ENCODE results near the gene UGT1A1. TPM values are rescaled to one million over a fixed set of nuclear protein-coding genes. Genes with fewer than 3 reads are reported as not detected.

Gene UGT1A1
- total and polyA plus RNA-seq, 4 donors = 145 to 386 (median 288) TPM; not detected in 1

GRCh38 chr2:233780771-233781170, 20.7 kb downstream of the UGT1A1 start:
- Histone ChIP-seq H3K36me3 (ENCODE audit: control insufficient read depth in 4 of 4, insufficient read depth in 3 of 4, low read depth in 1 of 4, low read length in 3 of 4) (no peaks in the 10 kb centered on the region), H3K4me3 (ENCODE audit: low read depth in 1 of 3, low read length in 3 of 3) (no peak overlapping the region), H3K4me1 (ENCODE audit: control insufficient read depth in 4 of 4, insufficient read depth in 4 of 4, low read length in 3 of 4) (no peaks in the 10 kb centered on the region), H3K27me3 (ENCODE audit: control insufficient read depth in 4 of 4, insufficient read depth in 4 of 4, low read length in 3 of 4) (no peaks in the 10 kb centered on the region), H3K9ac (ENCODE audit: low read depth in 1 of 2, low read length in 2 of 2) (no peak overlapping the region), H3K27ac (ENCODE audit: low read depth in 1 of 2, low read length in 2 of 2) (no peak overlapping the region), H3K9me3 (ENCODE audit: control insufficient read depth in 4 of 4, low read length in 3 of 4) (peaks cover 0 to 2% (median 0%) of the 10 kb centered on the region in 4 donors)
- WGBS = 89% methylated on average over 4 of the region's 4 CpGs
- no peak for DNase-seq (ENCODE audit: low spot score)
- TF ChIP-seq ATF3 (IDR thresholded peaks at IDR 0.05) (no peak), ZBTB33 (IDR thresholded peaks at IDR 0.05) (no peak), TAF1 (conservative IDR thresholded peaks at IDR 0.05) (no peak), MAX (IDR thresholded peaks at IDR 0.05) (no peak), JUND (IDR thresholded peaks at IDR 0.05) (no peak), RXRA (IDR thresholded peaks at IDR 0.05) (no peak), SP1 (IDR thresholded peaks at IDR 0.05) (no peak), FOXA1 (IDR thresholded peaks at IDR 0.05) (no peak), HNF4G (IDR thresholded peaks at IDR 0.05) (no peak), CTCF (IDR thresholded peaks at IDR 0.05; ENCODE audit: low read depth, low read length, missing input control) (no peak), NR2F2 (IDR thresholded peaks at IDR 0.05) (no peak), YY1 (IDR thresholded peaks at IDR 0.05) (no peak), GABPA (IDR thresholded peaks at IDR 0.05 in 1 of 2, conservative IDR thresholded peaks at IDR 0.05 in 1 of 2) (no peak), EGR1 (IDR thresholded peaks at IDR 0.05; ENCODE audit: low read depth in 2 of 2) (no peak)

GRCh38 chr2:233789554-233789953, 29.5 kb downstream of the UGT1A1 start:
- WGBS = 96% methylated on average over 7 of the region's 7 CpGs
- H3K4me1 ChIP-seq (ENCODE audit: control insufficient read depth in 4 of 4, insufficient read depth in 4 of 4, low read length in 3 of 4) = no peaks in the 10 kb centered on the region
- H3K4me3 ChIP-seq (ENCODE audit: low read depth in 1 of 3, low read length in 3 of 3) = no peak overlapping the region
- TF ChIP-seq NR2F2 (IDR thresholded peaks at IDR 0.05) (no peak), ZBTB33 (IDR thresholded peaks at IDR 0.05) (no peak), FOXA2 (IDR thresholded peaks at IDR 0.05) (no peak), GABPA (IDR thresholded peaks at IDR 0.05 in 1 of 2, conservative IDR thresholded peaks at IDR 0.05 in 1 of 2) (no peak), FOXA1 (IDR thresholded peaks at IDR 0.05) (no peak)
- no peak overlapping the region for H3K27ac ChIP-seq (ENCODE audit: low read depth in 1 of 2, low read length in 2 of 2)
- no peaks in the 10 kb centered on the region for H3K27me3 ChIP-seq (ENCODE audit: control insufficient read depth in 4 of 4, insufficient read depth in 4 of 4, low read length in 3 of 4)
- H3K9ac ChIP-seq (ENCODE audit: low read depth in 1 of 2, low read length in 2 of 2) = no peak overlapping the region
- no peaks in the 10 kb centered on the region for H3K36me3 ChIP-seq (ENCODE audit: control insufficient read depth in 4 of 4, insufficient read depth in 3 of 4, low read depth in 1 of 4, low read length in 3 of 4)
- H3K9me3 ChIP-seq (ENCODE audit: control insufficient read depth in 4 of 4, low read length in 3 of 4) = no peaks in the 10 kb centered on the region
- no peak for DNase-seq (ENCODE audit: low spot score)

All from liver (tissue), 9 donors.